ENCODE measurements around the gene GREB1.

DNA sequence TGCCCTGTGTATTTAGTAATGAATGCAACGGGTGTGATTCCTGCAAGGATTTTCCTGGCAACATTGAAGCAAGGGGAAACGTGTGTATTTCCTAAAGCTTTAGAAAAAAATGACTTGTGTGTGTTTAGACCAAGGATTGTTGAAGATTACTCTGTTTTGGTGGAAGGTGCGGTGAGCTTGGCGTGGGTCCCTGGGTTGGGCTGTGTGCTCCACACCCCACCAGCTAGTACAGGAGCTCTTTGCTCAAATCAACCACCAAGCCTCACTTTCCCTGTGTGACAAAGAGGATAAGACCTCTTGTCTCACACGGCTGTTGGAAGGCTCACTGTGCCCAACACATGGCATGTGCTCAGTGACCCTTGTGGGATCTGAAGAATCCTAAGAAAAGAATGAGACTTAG is 21.4 kb upstream of the GREB1 start:
- TF ChIP-seq, protein P1, sequence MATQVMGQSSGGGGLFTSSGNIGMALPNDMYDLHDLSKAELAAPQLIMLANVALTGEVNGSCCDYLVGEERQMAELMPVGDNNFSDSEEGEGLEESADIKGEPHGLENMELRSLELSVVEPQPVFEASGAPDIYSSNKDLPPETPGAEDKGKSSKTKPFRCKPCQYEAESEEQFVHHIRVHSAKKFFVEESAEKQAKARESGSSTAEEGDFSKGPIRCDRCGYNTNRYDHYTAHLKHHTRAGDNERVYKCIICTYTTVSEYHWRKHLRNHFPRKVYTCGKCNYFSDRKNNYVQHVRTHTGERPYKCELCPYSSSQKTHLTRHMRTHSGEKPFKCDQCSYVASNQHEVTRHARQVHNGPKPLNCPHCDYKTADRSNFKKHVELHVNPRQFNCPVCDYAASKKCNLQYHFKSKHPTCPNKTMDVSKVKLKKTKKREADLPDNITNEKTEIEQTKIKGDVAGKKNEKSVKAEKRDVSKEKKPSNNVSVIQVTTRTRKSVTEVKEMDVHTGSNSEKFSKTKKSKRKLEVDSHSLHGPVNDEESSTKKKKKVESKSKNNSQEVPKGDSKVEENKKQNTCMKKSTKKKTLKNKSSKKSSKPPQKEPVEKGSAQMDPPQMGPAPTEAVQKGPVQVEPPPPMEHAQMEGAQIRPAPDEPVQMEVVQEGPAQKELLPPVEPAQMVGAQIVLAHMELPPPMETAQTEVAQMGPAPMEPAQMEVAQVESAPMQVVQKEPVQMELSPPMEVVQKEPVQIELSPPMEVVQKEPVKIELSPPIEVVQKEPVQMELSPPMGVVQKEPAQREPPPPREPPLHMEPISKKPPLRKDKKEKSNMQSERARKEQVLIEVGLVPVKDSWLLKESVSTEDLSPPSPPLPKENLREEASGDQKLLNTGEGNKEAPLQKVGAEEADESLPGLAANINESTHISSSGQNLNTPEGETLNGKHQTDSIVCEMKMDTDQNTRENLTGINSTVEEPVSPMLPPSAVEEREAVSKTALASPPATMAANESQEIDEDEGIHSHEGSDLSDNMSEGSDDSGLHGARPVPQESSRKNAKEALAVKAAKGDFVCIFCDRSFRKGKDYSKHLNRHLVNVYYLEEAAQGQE (IDR thresholded peaks at IDR 0.05; ENCODE audit: low read depth, low read length) = no peak
- TF ChIP-seq FOXM1 (IDR thresholded peaks at IDR 0.05; ENCODE audit: low read depth) (no peak), EZH2phosphoT487 (IDR thresholded peaks at IDR 0.05; ENCODE audit: borderline replicate concordance, low read depth) (no peak), SIN3A (IDR thresholded peaks at IDR 0.05; ENCODE audit: borderline replicate concordance, low read depth, low read length) (no peak), POLR2AphosphoS5 (IDR thresholded peaks at IDR 0.05; ENCODE audit: low read depth, low read length) (no peak), ELF1 (IDR thresholded peaks at IDR 0.05) (no peak)
- TF ChIP-seq, protein P2, sequence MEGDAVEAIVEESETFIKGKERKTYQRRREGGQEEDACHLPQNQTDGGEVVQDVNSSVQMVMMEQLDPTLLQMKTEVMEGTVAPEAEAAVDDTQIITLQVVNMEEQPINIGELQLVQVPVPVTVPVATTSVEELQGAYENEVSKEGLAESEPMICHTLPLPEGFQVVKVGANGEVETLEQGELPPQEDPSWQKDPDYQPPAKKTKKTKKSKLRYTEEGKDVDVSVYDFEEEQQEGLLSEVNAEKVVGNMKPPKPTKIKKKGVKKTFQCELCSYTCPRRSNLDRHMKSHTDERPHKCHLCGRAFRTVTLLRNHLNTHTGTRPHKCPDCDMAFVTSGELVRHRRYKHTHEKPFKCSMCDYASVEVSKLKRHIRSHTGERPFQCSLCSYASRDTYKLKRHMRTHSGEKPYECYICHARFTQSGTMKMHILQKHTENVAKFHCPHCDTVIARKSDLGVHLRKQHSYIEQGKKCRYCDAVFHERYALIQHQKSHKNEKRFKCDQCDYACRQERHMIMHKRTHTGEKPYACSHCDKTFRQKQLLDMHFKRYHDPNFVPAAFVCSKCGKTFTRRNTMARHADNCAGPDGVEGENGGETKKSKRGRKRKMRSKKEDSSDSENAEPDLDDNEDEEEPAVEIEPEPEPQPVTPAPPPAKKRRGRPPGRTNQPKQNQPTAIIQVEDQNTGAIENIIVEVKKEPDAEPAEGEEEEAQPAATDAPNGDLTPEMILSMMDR (IDR thresholded peaks at IDR 0.05) = no peak
